NB4 (cell line): ENCODE data around the gene TLE6.

Experiments
- MYC ChIP-seq: IDR thresholded peaks from 2 replicates; pipeline ENCODE4 v1.6.1; 2011; ENCODE audit warnings: low read depth, low read length
- POLR2A ChIP-seq: IDR thresholded peaks from 2 replicates; pipeline ENCODE4 v1.6.1; 2011; ENCODE audit warnings: mild to moderate bottlenecking; ENCODE audit not compliant: insufficient read length; ENCODE audit errors: extremely low read depth
- TF ChIP-seq, protein P1 (sequence below): IDR thresholded peaks from one replicate; pipeline ENCODE4 v1.5.1; 2012; ENCODE audit warnings: low read depth, low read length
- TF ChIP-seq, protein P2 (sequence below): IDR thresholded peaks from 2 replicates; pipeline ENCODE4 v1.6.1; 2011; ENCODE audit warnings: low read depth, low read length

DNA sequence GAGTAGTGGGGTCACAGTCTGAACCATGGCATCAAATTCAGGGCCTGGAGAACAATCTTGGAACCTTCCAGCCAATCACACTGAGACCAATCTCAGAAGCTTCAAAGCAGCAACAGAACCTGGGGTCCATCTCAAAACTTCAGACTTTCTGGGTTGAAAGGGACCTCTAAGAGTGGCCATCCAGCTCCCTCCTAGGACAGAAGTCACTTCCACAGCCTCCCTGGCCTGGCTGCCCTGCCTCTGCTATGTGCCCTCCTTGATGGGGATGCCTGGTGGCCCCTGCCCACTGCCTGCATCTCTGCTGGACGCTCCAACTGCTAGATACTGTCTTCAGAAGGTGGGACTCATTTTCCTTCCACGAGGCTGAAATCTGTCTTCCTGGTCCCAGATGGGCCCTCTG lies 49.9 kb downstream of the TLE6 start:
- TF ChIP-seq POLR2A = no peak
- TF ChIP-seq, protein P1, sequence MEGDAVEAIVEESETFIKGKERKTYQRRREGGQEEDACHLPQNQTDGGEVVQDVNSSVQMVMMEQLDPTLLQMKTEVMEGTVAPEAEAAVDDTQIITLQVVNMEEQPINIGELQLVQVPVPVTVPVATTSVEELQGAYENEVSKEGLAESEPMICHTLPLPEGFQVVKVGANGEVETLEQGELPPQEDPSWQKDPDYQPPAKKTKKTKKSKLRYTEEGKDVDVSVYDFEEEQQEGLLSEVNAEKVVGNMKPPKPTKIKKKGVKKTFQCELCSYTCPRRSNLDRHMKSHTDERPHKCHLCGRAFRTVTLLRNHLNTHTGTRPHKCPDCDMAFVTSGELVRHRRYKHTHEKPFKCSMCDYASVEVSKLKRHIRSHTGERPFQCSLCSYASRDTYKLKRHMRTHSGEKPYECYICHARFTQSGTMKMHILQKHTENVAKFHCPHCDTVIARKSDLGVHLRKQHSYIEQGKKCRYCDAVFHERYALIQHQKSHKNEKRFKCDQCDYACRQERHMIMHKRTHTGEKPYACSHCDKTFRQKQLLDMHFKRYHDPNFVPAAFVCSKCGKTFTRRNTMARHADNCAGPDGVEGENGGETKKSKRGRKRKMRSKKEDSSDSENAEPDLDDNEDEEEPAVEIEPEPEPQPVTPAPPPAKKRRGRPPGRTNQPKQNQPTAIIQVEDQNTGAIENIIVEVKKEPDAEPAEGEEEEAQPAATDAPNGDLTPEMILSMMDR = no peak
- no peak for TF ChIP-seq MYC
- TF ChIP-seq, protein P2, sequence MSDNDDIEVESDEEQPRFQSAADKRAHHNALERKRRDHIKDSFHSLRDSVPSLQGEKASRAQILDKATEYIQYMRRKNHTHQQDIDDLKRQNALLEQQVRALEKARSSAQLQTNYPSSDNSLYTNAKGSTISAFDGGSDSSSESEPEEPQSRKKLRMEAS = no peak
